GM19395 (cell line): ENCODE results near the gene CMTM1.

Experiments used
- ATAC-seq: cut with Tn5 transposase; IDR thresholded peaks from one replicate; pipeline ENCODE4 v1.9.1; 2021; ENCODE audit warnings: mild to moderate bottlenecking, moderate library complexity; ENCODE audit not compliant: unreplicated experiment

CMTM1 gene

GRCh38 chr16:66538910-66539309 lies 27.3 kb upstream of the CMTM1 start:
- ATAC-seq = no peak

- ATAC-seq = peak; percentile 67
Observed at GRCh38 chr16:66539623-66540469, 26.4 kb upstream of the CMTM1 start.

- no peak for ATAC-seq
Observed at GRCh38 chr16:66541388-66542355, 24.6 kb upstream of the CMTM1 start.

- no peak for ATAC-seq
Observed at GRCh38 chr16:66542396-66542795, 23.8 kb upstream of the CMTM1 start.

- no peak for ATAC-seq
Observed at GRCh38 chr16:66543541-66543940, 22.7 kb upstream of the CMTM1 start.

GRCh38 chr16:66544016-66544757 lies 22.1 kb upstream of the CMTM1 start:
- ATAC-seq = no peak

- no peak for ATAC-seq
Observed at GRCh38 chr16:66547101-66547989, 18.9 kb upstream of the CMTM1 start.

- ATAC-seq = no peak
Observed at GRCh38 chr16:66548068-66548467, 18.2 kb upstream of the CMTM1 start.

GRCh38 chr16:66548868-66549267 lies 17.4 kb upstream of the CMTM1 start:
- ATAC-seq = no peak

GRCh38 chr16:66549284-66550131 lies 16.7 kb upstream of the CMTM1 start, which contains the start of gene TK2:
TSS of gene TK2 (minus strand) at chr16:66550122. CDS start at chr16:66550061, 61 bp downstream.
- peak; percentile 40 for ATAC-seq

- no peak for ATAC-seq
Observed at GRCh38 chr16:66551348-66551759, 14.9 kb upstream of the CMTM1 start.

GRCh38 chr16:66551788-66552285 lies 14.4 kb upstream of the CMTM1 start:
- ATAC-seq = peak; percentile 6

GRCh38 chr16:66552286-66553177 lies 13.7 kb upstream of the CMTM1 start, which contains the start of gene CKLF:
TSS of gene CKLF (plus strand) at chr16:66552576. CDS start at chr16:66552716, 140 bp downstream.
- peak; percentile 64 for ATAC-seq

GRCh38 chr16:66553223-66553622 lies 13.0 kb upstream of the CMTM1 start:
- no peak for ATAC-seq

GRCh38 chr16:66554021-66554420 lies 12.2 kb upstream of the CMTM1 start:
- ATAC-seq = no peak

- ATAC-seq = no peak
Observed at GRCh38 chr16:66554495-66554894, 11.7 kb upstream of the CMTM1 start.

GRCh38 chr16:66560107-66560506 lies 6.1 kb upstream of the CMTM1 start:
- ATAC-seq = no peak
